ENCODE data around the gene AP3D1. TPM values are rescaled to one million over a fixed set of nuclear protein-coding genes. Genes with fewer than 3 reads are reported as not detected.

AP3D1 gene
- total and polyA plus RNA-seq, 8 donors: 68.8 to 128 (median 81.9) TPM

DNA sequence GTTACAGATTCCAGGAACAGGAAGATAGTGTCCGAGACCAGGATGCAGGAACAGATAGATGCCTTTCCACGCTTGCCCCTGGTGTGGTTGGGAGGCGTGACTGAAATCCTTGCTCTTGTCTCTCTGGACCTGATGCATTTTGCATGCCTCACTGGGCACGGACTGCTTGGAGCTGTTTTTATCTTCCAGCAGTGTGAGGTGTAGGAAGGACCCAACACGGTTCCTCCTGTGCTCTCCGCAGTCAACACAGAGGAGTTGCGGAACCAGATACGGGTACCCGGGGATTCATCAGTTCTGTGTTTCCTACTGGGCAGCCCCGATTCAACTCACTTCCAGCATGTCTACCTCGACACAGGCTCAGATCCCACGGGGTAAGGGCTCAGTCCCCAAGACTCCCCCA, 18.9 kb upstream of the AP3D1 start:
- intact Hi-C loops (cut with DNase I): no loop called here
- no peaks in the 10 kb centered on the region for H3K27me3 ChIP-seq
- H3K4me3 ChIP-seq: no peak overlapping the region
- TF ChIP-seq, protein P1, sequence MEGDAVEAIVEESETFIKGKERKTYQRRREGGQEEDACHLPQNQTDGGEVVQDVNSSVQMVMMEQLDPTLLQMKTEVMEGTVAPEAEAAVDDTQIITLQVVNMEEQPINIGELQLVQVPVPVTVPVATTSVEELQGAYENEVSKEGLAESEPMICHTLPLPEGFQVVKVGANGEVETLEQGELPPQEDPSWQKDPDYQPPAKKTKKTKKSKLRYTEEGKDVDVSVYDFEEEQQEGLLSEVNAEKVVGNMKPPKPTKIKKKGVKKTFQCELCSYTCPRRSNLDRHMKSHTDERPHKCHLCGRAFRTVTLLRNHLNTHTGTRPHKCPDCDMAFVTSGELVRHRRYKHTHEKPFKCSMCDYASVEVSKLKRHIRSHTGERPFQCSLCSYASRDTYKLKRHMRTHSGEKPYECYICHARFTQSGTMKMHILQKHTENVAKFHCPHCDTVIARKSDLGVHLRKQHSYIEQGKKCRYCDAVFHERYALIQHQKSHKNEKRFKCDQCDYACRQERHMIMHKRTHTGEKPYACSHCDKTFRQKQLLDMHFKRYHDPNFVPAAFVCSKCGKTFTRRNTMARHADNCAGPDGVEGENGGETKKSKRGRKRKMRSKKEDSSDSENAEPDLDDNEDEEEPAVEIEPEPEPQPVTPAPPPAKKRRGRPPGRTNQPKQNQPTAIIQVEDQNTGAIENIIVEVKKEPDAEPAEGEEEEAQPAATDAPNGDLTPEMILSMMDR (IDR thresholded peaks at IDR 0.05): no peak
- H3K9me3 ChIP-seq: no peaks in the 10 kb centered on the region
- peaks cover 0 to 5% of the 10 kb centered on the region in 2 donors for H3K36me3 ChIP-seq
- no peak for DNase-seq
- H3K4me1 ChIP-seq: peaks cover 48 to 87% of the 10 kb centered on the region in 2 donors
- peak overlapping the region in 1 of 2 donors; percentile 97 for H3K27ac ChIP-seq
- ATAC-seq: no peak

DNA sequence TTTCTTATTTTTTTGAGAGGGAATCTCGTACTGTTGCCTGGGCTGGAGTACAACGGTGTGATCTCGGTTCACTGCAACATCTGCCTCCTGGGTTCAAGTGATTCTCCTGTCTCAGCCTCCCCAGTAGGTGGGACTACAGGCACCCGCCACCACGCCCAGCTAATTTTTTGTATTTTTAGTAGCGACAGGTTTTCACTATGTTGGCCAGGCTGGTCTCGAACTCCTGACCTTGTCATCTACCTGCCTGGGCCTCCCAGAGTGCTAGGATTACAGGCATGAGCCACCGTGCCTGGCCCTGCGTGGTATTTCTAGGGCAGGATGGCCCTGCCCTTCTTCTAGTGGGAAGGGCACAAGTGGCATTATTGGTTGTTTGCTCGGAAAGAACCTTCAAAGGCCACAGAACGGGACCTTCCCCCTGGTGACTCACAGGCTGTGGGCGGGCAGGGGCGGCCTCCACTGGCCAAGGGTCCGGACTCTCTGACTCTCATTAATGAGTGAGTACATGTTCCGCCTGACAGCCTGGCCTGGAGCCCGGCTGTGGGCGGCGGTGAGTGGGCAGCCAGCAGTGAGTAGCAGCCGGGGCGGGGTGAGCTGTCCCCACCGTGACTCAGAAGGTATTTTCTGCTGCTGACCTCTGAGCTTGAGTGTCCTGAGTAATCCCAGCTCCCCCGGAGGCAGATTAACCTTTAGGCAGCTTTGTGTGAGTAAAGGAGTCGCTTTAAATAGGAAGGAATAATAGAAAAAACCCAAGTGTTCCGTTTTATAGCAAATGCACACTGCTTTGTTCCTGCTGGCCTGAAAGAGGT, 17.5 kb upstream of the AP3D1 start:
- intact Hi-C loops (cut with DNase I): no loop called here
- TF ChIP-seq, protein P1 (IDR thresholded peaks at IDR 0.05): no peak
- ATAC-seq (peak; percentile 84), DNase-seq (peak; percentile 73 to 99 (median 93))
- Histone ChIP-seq H3K27ac (peak overlapping the region; percentile 90 to 97), H3K4me1 (peaks cover 48 to 91% of the 10 kb centered on the region in 2 donors), H3K36me3 (peaks cover 0 to 5% of the 10 kb centered on the region in 2 donors), H3K9me3 (no peaks in the 10 kb centered on the region), H3K4me3 (peak overlapping the region in 1 of 2 donors; percentile 18), H3K27me3 (no peaks in the 10 kb centered on the region)

DNA sequence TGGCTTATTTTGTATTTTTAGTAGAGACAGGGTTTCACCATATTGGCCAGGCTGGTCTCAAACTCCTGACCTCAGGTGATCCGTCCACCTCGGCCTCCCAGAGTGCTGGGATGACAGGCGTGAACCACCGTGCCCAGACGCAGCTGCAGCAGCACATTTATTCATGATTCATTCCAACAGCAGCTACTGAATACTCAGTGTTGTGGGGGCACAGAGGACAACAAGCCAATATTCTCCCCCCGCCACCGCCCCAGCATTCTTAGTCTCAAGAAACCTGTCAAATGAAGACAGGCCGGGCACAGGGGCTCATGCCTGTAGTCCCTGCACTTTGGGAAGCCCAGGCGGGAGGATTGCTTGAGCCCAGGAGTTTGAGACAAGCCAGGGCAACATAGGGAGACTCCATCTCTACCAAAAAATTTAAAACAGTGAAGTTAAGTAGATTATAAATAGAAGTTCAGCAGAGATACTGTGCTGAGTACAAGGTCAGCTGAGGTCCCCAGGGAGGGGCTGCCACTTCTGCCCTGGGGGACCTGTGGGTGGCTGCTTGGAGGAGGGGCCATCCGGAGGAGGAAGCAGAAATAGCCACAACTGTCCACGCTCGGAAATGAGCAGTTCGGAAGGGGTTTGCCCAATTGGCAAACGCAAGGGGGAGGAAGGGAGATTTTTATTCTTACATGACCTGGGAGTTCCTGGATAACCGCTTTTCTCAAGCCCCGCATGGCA, 16.7 kb upstream of the AP3D1 start:
- ATAC-seq (peak; percentile 25), DNase-seq (peak in 3 of 4 donors; percentile 35 to 89 (median 86))
- H3K27me3 ChIP-seq: no peaks in the 10 kb centered on the region
- no peaks in the 10 kb centered on the region for H3K36me3 ChIP-seq
- TF ChIP-seq, protein P1 (IDR thresholded peaks at IDR 0.05): no peak
- peak overlapping the region in 1 of 2 donors; percentile 18 for H3K4me3 ChIP-seq
- H3K9me3 ChIP-seq: no peaks in the 10 kb centered on the region
- H3K27ac ChIP-seq: peak overlapping the region; percentile 90 to 97
- H3K4me1 ChIP-seq: peaks cover 48 to 86% of the 10 kb centered on the region in 2 donors
- intact Hi-C loops (cut with DNase I): no loop called here

DNA sequence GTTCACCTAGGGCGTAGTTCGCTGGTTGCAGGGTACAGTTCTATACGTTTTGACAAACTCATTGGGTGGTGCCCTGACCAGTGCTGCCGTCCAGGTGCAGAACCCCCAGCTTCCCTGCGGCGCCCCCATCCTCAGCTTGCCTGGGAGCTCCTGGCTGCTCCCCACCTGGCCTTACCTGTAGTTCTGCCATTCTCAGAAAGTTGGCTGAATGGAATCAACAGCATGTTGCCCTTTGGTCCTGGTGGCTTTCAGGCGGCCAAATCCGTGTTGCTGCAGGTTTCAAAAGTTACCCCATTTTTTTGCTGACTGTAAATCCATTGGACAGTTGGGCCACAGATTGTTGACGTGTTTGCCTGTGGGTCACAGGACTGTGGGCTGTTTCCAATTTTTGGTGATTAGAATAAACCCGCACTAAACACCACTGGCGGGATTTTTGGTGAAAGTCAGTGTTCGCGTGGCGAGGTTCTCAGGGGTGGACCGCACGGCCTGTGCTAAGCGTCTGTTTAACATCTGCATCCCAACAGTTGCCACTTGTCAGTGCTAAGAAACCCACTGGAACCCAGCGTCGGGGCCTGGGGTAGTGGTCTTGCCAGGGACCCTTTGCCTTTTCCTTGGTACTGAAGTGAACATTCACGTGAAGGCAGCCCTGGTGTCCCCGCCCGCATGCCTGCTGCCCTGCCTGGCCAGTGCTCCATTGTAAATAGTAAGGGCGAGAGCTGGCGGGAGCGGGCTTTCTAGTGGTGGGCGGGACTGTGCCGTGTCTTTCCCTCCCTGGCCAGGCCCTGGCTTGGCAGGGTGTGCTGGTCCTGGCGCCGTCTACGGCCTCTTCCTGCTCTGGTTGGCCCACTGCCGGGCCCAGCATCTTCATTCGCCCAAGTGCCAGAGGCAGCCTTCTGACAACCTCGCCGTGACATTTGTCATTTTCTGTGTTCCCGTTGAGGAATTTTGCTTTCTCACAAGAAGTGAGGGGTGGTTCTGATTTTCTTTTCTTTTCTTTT, 15.7 kb upstream of the AP3D1 start:
- TF ChIP-seq, protein P1 (IDR thresholded peaks at IDR 0.05): no peak
- no peaks in the 10 kb centered on the region for H3K36me3 ChIP-seq
- intact Hi-C loops (cut with DNase I): no loop called here
- no peaks in the 10 kb centered on the region for H3K27me3 ChIP-seq
- peaks cover 48 to 83% of the 10 kb centered on the region in 2 donors for H3K4me1 ChIP-seq
- DNase-seq (peak; percentile 46 to 94 (median 86)), ATAC-seq (peak; percentile 53)
- peak overlapping the region; percentile 90 to 97 for H3K27ac ChIP-seq
- no peak overlapping the region for H3K4me3 ChIP-seq
- no peaks in the 10 kb centered on the region for H3K9me3 ChIP-seq

Measured in left lung (tissue), 10 donors.